HG03139 (cell line): ENCODE measurements around the gene SVIL.
"Not testable (repeated sequence)": the region's sequence is repeated elsewhere in the genome, so short reads cannot be mapped to it uniquely, and the experiment has no call there.

Experiments
- ATAC-seq: cut with Tn5 transposase; IDR thresholded peaks from one replicate; pipeline ENCODE4 v1.9.1; 2021; ENCODE audit not compliant: unreplicated experiment

The SVIL gene

DNA sequence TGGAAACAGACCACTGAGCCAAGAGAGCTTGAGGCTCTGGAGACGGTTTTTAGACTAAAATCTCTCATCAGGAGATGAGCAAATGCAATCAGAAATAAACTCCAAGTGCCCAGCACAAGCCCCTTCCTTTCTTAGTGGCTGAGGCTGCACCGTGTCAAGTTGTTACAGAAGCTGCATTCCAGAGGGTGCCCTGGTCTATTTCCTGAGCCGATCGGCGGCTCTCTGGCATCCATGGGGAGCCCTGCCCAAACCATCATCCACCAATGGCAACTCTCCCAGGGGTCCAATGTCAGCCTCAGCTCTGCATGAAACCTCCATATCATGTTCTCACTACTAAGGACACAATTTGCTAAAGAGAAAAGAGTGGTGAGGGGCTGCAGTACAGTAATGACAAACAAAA lies 89.6 kb downstream of the SVIL start:
- ATAC-seq = no peak

DNA sequence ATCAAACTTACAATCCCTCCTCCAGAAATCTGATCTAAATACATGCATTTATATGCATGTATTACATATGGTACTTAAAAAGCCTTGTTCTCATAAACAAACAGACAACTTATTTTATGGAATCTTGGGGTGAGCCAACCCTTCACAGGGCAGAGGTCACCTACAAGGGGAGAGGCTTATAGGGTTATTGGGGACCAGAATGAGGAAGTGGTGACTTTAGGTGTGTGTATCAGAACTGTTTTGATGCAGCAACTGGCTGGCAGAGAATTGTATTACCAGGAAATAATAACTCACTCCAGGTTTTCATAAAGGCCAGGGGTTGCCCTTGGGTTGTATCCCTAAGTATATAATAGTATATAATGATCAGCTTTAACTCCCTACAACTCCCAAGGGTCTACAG lies 91.1 kb downstream of the SVIL start:
- no peak for ATAC-seq

DNA sequence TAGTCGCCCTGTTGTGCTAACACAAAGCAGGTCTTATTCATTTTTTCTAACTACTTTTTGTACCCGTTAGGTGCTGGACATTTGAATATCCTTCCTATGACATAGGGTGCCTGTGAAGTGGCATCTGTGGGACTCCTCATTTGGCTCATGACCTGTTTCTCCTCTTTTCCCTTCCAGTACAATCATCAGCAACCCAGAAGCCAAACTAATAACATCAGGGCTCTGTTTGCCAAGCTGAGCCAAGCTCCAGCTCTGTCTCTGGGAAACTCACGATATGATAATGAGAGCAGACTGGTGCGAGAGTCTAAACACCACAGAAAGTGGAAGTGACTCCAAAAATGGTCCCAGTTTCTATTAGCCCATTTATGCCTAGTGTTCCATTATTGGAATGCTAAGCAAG lies 92.0 kb downstream of the SVIL start:
- ATAC-seq = no peak

DNA sequence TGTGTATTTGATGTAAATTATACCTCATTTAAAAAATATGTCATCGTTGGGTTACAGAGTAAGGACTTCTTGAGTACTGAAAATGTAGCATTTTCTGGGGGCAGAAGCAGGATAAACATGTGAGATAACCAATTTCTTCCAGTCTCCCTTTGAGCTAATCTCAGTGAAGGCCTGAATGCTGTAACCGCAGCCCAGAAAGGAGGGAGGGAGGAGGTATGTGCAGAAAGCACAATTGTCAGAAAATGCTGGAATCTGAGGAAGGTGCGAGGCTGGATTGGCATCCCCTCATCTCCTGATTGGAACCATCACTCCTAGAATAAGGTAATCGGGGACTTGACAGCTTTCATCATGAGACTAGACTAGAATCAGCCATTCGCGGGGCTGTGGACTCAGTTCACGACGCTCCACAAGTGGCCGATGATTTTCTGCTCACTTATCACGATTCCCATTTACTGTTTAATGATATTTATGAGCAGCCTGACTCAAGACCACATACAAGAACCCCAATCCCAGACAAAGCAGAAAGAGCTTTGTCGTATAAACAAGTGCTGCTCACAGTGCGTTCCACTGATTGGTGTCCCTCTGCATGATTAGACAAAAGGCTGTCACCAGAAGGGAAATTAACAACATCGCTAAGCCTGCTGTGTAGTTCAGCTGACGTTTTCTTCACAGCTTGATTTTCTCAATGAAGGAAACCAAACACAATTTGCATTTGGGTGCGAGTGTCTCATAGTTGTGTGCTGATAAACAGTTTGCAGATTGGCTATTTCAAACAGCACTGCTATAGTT lies 93.2 kb downstream of the SVIL start:
- ATAC-seq = no peak

DNA sequence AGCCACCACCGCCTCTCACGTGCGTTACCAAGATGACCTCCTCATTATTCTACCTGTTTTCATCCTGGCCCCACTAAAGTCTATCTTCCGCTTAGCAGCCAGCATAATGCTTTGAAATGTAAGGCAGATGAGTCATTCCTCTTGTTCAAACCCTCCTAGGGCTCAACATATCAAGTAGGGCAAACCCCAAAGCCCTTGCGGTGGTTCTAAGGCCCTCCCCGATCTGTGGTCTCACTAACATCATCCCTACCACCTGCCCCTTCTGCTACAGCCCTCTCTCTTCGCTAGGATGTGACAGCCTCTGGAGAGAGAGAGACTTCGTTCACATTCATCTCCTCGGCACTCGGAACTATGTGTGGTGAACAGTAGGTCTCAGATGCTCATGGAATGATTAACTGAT lies 94.8 kb downstream of the SVIL start:
- ATAC-seq = no peak

DNA sequence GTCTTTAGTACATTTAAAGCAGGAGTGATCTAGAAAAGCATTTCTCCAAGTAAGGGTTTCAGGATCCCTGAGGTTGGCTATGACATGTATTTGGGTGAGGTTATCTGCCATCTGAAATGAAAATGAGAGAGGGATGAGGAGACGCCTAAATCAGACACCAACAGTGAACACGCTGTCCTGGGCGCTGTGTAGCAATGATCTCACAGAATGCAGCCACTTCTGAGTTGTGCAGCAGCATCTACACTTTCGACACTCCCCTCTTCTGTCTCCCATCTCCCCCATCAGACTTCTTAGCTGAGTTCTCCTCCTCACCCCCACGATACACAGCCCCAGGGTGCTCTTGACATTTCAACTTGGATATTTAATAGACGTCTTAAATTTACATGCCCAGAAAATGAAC lies 95.4 kb downstream of the SVIL start:
- no peak for ATAC-seq

DNA sequence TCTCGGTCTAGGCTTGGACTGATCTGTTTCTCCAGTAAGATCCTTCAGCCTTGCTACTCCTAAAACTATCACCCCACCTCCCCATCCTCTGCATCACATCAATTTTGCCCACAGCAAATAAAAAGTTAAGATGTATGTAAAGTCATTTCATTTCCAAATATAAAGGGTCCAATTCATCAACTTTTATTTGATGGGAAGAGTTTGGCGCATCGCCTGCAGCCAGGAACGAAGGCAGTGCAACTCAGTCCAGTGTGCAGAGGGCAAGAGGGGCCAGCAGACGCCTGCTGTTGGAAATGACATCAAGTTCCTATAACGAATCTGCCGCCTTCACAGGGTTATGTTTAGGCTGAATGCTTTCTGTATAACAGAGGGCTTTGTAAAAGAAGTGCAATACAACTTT lies 97.0 kb downstream of the SVIL start:
- no peak for ATAC-seq

DNA sequence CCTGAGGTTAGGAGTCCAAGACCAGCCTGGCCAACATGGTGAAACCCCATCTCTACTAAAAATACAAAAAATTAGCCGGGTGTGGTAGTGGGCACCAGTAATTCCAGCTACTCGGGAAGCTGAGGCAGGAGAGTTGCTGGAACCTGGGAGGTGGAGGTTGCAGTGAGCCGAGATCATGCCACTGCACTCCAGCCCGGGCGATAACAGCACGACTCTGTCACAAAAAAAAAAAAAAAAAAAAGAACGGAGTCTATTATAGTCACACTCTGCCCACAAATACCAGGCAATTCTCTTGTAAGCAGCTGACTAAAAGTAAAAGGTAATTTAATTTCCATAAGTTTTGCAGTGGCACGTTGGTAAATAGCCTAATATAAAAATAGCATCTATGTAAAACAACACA lies 98.1 kb downstream of the SVIL start:
- ATAC-seq = not testable (repeated sequence)

DNA sequence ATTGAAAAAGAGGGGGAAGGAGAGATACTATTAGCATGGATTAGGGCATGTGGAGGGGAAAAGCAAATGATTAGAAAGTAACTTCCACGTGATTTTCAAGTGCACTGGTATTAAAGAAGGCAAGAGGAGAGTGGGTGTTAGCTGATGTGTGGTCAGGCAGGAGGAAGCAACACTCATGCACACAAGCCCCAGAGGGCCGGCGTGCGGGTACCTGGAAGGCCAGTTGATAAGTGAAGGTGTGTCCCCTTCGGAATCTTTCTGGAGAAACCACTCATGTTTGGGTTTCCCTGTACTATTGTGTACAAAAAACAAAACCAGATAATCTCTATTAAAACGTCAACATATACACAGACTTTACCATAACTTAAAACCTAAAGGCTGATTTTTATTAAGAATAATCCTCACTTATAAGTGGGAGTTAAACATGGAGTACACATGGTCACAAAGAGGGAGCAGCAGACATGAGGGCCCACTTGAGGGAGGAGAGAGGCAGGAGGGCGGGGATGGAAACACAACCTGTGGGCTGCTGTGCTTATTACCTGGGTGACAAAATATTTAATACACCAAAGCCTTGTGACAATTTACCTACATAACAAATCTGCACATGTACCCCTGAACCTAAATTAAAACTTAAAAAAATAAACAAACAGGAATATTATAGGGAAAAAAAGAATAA lies 98.9 kb downstream of the SVIL start:
- no peak for ATAC-seq

DNA sequence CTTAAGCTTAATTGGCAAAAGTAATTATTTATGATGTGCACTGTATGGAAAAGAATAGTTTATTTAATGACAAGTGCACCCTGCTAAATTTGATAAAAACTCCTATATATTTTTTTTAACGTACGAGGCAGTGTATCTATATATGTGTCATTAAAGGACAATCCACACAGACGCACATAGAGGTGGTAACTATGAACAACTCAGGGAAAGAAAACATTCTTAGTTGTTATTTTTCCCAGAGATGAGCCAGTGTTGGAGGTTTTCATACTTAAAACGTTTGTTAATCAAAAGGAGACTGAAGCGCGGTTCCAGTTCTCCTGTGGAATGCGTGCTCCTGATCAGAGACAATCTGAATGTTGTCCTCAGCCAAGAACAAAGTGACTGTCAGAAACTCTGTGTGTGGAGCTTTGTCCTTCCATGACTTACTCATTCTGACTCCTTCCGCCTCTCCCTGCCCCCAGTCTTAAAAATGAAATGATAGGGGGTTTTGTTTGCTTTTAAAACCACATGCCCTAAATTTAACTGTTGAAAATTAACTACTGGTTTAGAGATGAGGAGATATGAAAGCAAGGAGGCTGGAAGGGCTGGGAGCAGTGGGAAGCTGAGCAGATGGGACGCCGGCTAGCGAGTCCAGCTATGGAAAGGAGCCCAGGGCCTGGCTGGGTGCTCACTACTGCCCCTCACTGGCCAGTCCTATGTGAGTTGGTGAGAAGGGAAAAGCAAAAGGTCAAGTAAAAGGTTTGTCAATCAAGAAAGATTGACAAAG lies 99.6 kb downstream of the SVIL start:
- no peak for ATAC-seq

DNA sequence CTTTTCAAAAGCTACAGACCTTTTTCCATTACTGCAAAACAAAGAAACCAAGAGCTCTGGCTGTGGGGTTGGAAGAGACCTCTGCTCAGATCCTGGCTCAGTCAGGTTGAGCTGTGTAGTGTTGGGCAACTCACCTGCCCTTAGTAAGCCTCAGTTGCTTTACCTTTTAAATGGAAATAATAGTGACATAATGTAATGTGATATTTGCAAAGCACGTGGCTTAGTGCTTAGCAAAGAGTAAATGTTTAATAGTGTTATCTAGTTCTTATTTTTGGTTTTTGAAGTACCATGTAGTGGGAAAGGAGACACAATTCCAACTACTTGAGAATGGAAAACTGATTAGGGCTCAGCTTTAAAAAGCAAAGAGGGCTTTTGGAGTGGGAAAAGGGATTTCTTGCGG lies 100.2 kb downstream of the SVIL start:
- no peak for ATAC-seq

DNA sequence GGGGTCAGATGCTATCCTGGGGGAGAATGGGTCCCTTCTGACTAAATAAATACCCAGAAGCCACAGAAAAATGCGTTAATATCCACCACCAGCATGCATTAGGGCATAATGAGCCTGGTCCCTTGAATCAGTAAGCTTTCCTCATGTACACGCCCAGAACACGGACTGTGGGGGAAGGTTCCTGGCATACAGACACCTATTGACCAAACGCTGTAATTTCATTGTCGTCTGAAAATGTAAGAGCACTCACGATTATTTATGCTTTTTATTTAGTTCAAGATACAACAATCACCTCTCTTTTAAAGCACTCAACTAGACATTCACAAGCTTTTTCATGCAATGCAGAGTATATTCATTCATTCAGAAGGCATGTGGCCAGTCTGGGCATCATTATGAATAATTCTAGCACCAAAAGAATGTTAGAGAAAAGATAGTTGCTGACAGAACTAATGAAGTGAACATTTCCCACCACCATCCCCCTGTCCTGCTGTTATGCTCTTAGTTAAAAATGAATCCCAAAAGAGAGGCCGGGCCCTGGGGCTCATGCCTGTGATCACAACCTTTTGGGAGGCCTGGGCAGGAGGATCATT lies 101.0 kb downstream of the SVIL start:
- no peak for ATAC-seq

DNA sequence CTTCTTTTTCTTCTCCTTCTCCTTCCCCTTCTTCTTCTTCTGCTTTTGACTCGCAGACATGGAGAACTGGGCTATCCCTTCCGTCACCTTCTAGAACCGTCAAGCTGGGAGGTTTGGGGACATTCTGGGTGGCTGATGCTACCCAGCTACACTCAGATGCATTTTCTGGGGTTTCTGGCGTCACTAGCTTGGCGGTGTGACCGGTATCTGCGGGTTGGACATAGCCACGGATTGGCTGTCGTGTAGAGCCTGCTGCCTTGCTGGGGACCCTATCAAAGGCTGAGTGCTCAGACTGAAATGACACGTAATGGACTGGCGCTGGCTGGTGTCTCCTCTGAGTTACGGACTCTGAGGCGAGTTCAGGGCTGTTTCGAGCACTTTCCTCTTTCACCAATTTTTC lies 101.7 kb downstream of the SVIL start:
- ATAC-seq = no peak

DNA sequence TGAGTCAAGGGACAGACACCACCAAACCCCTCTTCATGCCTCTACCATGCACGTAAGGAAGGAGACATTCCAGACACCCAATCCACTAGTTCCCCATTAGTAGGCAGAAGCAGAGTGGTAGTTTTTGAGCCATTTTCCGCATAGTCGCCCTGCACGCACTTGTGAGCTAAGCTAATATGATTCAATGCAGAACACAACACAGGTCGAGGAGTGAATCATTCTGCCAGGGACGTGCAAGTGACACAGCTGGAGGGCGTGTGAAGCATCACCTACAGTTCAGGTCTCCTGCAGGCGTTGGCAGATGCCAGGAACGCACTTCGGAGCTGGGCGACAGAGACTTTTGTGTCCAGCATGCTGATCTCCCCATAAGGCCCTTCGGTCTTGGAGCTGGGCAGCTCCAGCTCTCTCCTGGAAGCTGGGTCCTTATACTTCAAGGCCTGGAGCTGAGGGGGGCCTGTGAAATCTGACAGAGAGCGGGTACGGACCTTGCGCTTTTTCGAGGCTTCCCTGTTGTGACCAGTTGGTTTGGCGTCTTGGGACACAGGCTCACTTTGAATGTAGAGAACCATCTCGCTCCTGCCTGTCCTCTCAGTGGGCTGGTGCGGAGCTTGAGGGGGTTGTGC lies 102.4 kb downstream of the SVIL start:
- ATAC-seq = no peak

DNA sequence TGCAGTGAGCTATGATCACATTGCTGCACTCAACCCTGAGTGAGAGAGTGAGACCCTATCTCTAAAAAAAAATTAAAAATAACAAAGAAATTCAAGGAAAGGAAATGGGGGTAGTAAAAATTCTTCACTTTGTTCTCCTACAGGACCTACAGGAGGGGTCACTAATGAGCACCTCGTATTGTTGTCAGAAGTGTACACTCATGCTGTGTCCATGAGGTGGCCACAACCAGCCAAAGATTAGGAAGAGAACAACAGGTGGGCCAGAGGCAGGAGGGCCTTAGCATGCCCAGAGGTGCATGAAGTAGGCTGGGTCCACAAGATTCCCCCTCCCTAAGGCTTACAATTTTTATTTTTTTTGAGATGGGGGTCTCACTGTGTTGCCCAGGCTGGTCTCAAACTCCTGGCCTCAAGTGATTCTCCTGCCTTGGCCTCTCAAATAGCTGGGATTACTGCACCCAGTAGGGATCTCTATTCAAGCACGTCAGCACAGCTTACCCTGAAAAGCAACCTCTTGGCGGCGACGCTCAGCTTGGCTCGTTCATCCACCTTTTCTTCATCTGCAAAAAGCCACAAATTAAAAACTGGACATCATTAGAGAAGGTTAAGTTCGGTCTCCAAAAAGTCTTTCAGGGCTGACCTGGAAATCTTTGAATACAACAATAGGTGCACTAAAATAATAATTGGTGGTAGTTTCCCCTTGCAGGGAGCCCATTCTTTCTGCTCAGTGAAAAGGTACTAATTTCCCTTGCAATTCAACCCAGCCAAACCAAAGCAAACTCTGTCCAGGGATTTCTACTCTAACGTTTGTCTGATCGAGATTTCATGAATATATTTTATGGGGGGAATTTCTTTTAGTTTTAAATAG lies 104.4 kb downstream of the SVIL start:
- ATAC-seq = no peak

DNA sequence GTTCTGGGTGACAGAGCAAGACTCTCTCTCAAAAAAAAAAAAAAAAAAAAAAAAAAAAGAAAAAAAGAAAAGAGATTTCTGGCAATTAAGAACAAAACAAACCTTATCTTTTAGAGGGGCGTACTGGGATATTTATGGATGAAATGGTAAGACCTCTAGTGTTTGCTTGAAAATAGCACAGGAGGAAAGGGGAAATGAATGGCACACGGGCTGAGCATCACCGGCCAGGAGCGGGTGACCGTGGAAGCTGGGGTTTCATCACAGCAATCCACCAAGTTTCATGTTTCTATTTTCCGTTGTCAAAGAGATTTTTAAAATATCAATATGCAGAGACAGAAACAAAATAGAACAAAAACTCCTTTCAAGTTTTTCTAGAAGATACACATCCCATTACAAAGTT lies 105.6 kb downstream of the SVIL start:
- no peak for ATAC-seq

DNA sequence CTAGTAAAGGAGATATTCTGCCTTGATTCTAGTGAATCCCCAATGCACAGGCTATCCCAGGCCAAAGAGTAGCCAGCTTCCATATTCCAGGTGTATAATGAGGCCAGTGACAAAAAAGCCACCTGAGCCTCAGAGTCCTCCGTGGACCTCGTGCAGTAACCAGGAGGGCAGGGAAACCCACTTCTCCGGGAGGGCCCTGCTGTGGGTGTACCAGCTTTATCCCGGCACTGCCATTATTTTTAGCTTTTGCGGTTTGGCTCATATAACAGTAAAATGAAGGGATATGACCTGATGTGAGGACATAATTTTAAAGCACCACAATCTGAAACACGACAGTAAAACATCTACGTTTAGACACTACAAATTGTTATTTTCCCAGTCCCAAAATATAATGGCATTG lies 109.0 kb downstream of the SVIL start:
- no peak for ATAC-seq

DNA sequence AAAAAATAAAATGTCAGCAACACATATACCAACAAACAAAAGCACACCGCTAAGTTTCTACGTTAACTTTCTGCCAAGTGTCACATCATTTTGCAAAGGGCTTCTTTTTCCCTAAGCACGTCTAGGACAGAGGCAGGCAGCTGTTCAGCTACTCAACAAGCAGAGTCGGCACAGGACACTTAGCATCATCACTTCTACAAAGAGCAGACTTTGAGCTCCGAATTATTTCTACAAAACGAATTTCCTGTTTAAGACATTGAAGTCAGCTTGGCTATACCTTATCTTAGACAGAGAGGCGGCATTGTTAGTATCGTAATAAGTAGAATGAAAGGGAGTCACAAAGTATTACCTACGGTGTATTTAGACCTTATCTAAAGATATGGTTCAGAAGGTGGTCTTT lies 110.1 kb downstream of the SVIL start:
- ATAC-seq = no peak

DNA sequence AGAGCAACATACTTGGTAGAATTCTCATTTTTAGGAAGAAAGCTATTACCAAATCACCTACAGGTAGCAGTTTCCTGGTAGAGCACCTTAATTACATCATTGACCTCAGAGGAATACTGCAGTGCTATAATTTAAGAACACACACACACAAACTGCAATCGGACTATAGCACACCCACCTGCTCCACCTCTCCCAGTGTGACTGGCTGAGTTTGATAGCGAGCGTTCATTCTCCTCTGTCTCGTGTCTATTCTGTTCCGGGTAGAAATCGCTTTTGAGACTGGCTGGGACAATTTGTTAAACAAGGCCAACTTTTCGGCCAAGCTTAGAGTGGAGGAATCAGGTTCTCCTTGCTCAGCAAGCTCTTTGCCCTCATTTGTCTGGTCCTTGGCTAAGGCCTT lies 110.5 kb downstream of the SVIL start:
- ATAC-seq = no peak

DNA sequence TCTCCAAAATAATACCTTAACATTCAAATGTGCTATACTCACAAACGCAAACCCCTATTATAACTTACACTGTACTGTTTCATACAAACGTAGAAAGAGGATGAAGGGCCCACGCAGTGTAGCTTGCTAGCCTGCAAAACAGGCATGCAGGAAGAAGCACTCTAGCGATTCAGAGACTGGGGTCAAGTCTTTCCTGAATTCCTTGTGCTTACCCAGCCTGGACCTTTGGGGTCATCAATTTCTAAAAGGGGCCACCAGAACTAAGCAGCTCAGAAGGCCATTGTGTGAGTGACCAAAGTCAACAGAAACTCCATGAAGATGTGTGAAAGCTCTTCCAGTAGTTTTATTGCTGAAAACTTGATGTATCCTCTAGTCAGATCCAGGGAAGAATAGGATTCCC lies 111.9 kb downstream of the SVIL start:
- ATAC-seq = no peak
